Motor neuron (in vitro differentiated cells): ENCODE results near the gene DMRTA2. TPM values are rescaled to one million over a fixed set of nuclear protein-coding genes. Genes with fewer than 3 reads are reported as not detected.
"Not testable (repeated sequence)": the region's sequence is repeated elsewhere in the genome, so short reads cannot be mapped to it uniquely, and the experiment has no call there.

Source experiments
- ATAC-seq, 8 experiments: fragments of 200-7000 bp; cut with Tn5 transposase; replicated peaks in 6 of 8; 2 replicates each; pipeline ENCODE4 v1.8.0; 2021; ENCODE audit warnings: mild to moderate bottlenecking in 8 of 8, moderate library complexity in 8 of 8
- H3K27ac ChIP-seq, 2 donors: fragments of 250-450 bp; sonication (Bioruptor Pico); 2 replicates each; pipeline ENCODE4 v1.9.0; 2021; ENCODE audit warnings: antibody characterized with exemption in 2 of 2, mild to moderate bottlenecking in 2 of 2, moderate library complexity in 1 of 2
- H3K4me1 ChIP-seq, 2 donors: fragments of 250-450 bp; sonication (Bioruptor Pico); replicated peaks in 1 of 2; 2 replicates each; pipeline ENCODE4 v1.6.1; 2021; ENCODE audit warnings: antibody characterized with exemption in 2 of 2, mild to moderate bottlenecking in 2 of 2, moderate library complexity in 1 of 2
- H3K4me3 ChIP-seq, 5 donors: fragments of 250-450 bp; sonication (Bioruptor Pico); 2 replicates each; pipeline ENCODE4 v1.9.0; 2021; ENCODE audit warnings: antibody characterized with exemption in 5 of 5, mild to moderate bottlenecking in 5 of 5, moderate library complexity in 4 of 5
- WGBS, 10 experiments: fragments of 450-650 bp; shearing (Covaris generic); methylation state at CpG; one replicate each; pipeline ENCODE4 v1.0.0; 2022; 5-methylcytosine and 5-hydroxymethylcytosine counted together
- in situ Hi-C, 9 experiments: fragments of 400-800 bp; cut with MboI; loops; one replicate each; pipeline ENCODE4 v1.15.0; 2021; ENCODE audit warnings: low sequenced_read_pairs in 9 of 9, low pct_unique_long_range_greater_than_20kb in 2 of 9; ENCODE audit not compliant: unreplicated experiment in 9 of 9
- total RNA-seq, 8 experiments: library from RNA; unstranded; fragments of 300-600 nt; gene quantifications; 2 replicates each; pipeline versions ENCODE4 v1.2.3 to v1.2.4, GENCODE V29; 2022

Gene DMRTA2
- total RNA-seq, 8 experiments from 2014 or later = 0.14 to 0.66 (median 0.22) TPM; not detected in 3

GRCh38 chr1:50412813-50413476 is 10.3 kb downstream of the DMRTA2 start:
- Histone ChIP-seq H3K27ac (no peak overlapping the region), H3K4me3 (no peak overlapping the region), H3K4me1 (peaks cover 0 to 4% of the 10 kb centered on the region in 2 donors)
- ATAC-seq = no peak
- 63 to 100% (median 100%) methylated on average over 1 of the region's 1 CpG; no CpG with 5 or more reads in 4 of the 10 experiments for WGBS, 10 experiments
- in situ Hi-C loops = no loop called here

GRCh38 chr1:50405814-50406213 is 17.4 kb downstream of the DMRTA2 start:
- Histone ChIP-seq H3K4me1 (no peaks in the 10 kb centered on the region), H3K4me3 (no peak overlapping the region), H3K27ac (no peak overlapping the region)
- ATAC-seq = no peak
- 0 to 82% (median 48%) methylated on average over 1 to 4 of the region's 4 CpGs for WGBS, 10 experiments
- in situ Hi-C loops = no loop called here

GRCh38 chr1:50393522-50394120 is 29.6 kb downstream of the DMRTA2 start:
- no peak overlapping the region for H3K27ac ChIP-seq
- WGBS, 10 experiments = 0 to 84% (median 37%) methylated on average over 1 to 2 of the region's 2 CpGs; no CpG with 5 or more reads in 1 of the 10 experiments
- no peak for ATAC-seq
- in situ Hi-C loops = loop anchor here in 2 of 9 experiments (25.0 kb wide), 2 partner anchors 344 to 669 kb away; no protein-coding TSS in a partner anchor
- H3K4me1 ChIP-seq = no peaks in the 10 kb centered on the region
- no peak overlapping the region for H3K4me3 ChIP-seq

- ATAC-seq, H3K4me1 ChIP-seq, H3K27ac ChIP-seq, H3K4me3 ChIP-seq: not testable (repeated sequence)
- in situ Hi-C loops = loop anchor here in 2 of 9 experiments (25.0 kb wide), 2 partner anchors 356 to 681 kb away; no protein-coding TSS in a partner anchor
- no CpG with 5 or more reads among the region's 33 CpGs for WGBS, 10 experiments
Observed at GRCh38 chr1:50381551-50381950, 41.7 kb downstream of the DMRTA2 start.

- H3K4me1 ChIP-seq = no peaks in the 10 kb centered on the region
- ATAC-seq = no peak
- H3K4me3 ChIP-seq = no peak overlapping the region
- WGBS, 10 experiments = 80 to 100% (median 88%) methylated on average over 1 to 2 of the region's 2 CpGs; no CpG with 5 or more reads in 2 of the 10 experiments
- in situ Hi-C loops = loop anchor here in 2 of 9 experiments (25.0 kb wide), 2 partner anchors 359 to 684 kb away; no protein-coding TSS in a partner anchor
- H3K27ac ChIP-seq = no peak overlapping the region
Observed at GRCh38 chr1:50378770-50379169, 44.5 kb downstream of the DMRTA2 start.

- in situ Hi-C loops = loop anchor here in 4 of 9 experiments (25.0 kb wide), 3 partner anchors 339 to 814 kb away; no protein-coding TSS in a partner anchor
- no peak overlapping the region for H3K27ac ChIP-seq
- H3K4me1 ChIP-seq = no peaks in the 10 kb centered on the region
- WGBS, 10 experiments = 0 to 93% (median 54%) methylated on average over 1 of the region's 1 CpG; no CpG with 5 or more reads in 2 of the 10 experiments
- ATAC-seq = no peak
- H3K4me3 ChIP-seq = no peak overlapping the region
Observed at GRCh38 chr1:50373532-50373931, 49.7 kb downstream of the DMRTA2 start.

GRCh38 chr1:50371749-50372148 is 51.5 kb downstream of the DMRTA2 start:
- Histone ChIP-seq H3K4me1 (peaks cover 0 to 3% of the 10 kb centered on the region in 2 donors), H3K27ac (no peak overlapping the region), H3K4me3 (no peak overlapping the region)
- in situ Hi-C loops = loop anchor here in 4 of 9 experiments (25.0 kb wide), 3 partner anchors 341 to 816 kb away; no protein-coding TSS in a partner anchor
- no peak for ATAC-seq
- 11 to 82% (median 71%) methylated on average over 1 to 3 of the region's 3 CpGs; no CpG with 5 or more reads in 2 of the 10 experiments for WGBS, 10 experiments

- in situ Hi-C loops = loop anchor here in 4 of 9 experiments (25.0 kb wide), 3 partner anchors 342 to 817 kb away; no protein-coding TSS in a partner anchor
- Histone ChIP-seq H3K4me1 (peaks cover 0 to 3% of the 10 kb centered on the region in 2 donors), H3K27ac (no peak overlapping the region), H3K4me3 (no peak overlapping the region)
- no peak for ATAC-seq
- WGBS, 10 experiments = 0 to 81% (median 71%) methylated on average over 2 to 7 of the region's 7 CpGs; no CpG with 5 or more reads in 3 of the 10 experiments
Observed at GRCh38 chr1:50369830-50370229, 53.4 kb downstream of the DMRTA2 start.

- WGBS, 10 experiments = 21 to 100% (median 65%) methylated on average over 2 to 5 of the region's 5 CpGs; no CpG with 5 or more reads in 1 of the 10 experiments
- no peak overlapping the region for H3K27ac ChIP-seq
- in situ Hi-C loops = loop anchor here in 4 of 9 experiments (25.0 kb wide), 3 partner anchors 343 to 818 kb away; no protein-coding TSS in a partner anchor
- ATAC-seq = no peak
- no peak overlapping the region for H3K4me3 ChIP-seq
- peaks cover 0 to 3% of the 10 kb centered on the region in 2 donors for H3K4me1 ChIP-seq
Observed at GRCh38 chr1:50369008-50369634, 54.1 kb downstream of the DMRTA2 start.

- Histone ChIP-seq H3K4me1 (peaks cover 0 to 3% of the 10 kb centered on the region in 2 donors), H3K4me3 (no peak overlapping the region), H3K27ac (no peak overlapping the region)
- WGBS, 10 experiments = 0 to 80% (median 26%) methylated on average over 1 to 28 of the region's 31 CpGs
- in situ Hi-C loops = loop anchor here in 4 of 9 experiments (25.0 kb wide), 3 partner anchors 344 to 819 kb away; no protein-coding TSS in a partner anchor
- ATAC-seq = peak; percentile 64 to 94 (median 74)
Observed at GRCh38 chr1:50368179-50369007, 54.9 kb downstream of the DMRTA2 start.
